ENCODE data around the gene SPINT2.

DNA sequence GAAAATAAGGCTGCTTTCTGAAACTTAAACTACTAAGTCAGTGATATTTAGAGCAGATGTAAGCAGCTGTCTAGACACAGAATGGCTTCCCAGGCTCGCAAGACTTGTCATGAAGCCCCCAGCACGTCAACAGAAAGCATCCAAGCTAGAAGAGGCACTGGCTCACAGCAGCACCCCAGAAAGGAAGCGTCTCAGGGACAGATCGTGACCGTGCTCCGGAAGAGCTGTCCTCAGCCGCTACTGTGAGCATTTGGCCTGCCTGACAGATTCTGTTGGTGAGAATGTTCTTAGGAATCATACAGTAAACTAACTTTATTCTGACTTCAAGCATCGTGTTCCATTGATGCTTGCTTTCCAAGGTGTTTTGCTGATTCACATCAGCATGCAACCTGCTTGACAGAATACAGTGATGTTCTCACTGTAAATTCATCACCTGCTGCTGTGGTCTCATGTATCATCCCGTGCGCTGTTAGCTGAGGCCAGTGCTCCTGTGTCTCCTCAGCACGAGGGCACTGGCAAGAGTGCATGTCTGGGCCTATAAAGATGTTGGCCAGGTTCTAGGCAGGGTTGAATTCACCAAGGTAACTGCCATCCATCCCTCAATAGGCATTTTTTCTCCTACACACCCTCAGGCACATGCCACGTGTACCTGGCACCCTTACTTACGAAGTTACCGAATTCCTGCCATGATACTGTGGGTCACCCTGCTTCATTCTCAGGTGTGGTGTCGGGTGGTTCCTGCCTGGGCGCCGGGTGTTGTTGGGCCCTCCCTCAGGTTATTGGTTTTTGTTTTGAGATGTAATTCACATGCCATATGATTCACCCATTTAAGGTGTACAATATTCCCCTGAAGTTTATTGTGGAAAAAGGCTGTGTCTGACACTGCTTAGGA lies 15.9 kb downstream of the SPINT2 start:
- TF ChIP-seq CTCF (IDR thresholded peaks at IDR 0.05), result no peak
- TF ChIP-seq JUNB (IDR thresholded peaks at IDR 0.05), result no peak
- no peak for TF ChIP-seq POLR2A (IDR thresholded peaks at IDR 0.05; ENCODE audit: low read length)
- TF ChIP-seq CEBPB (IDR thresholded peaks at IDR 0.05), result no peak
- no peak for TF ChIP-seq HMGXB4 (CRISPR knock-in tag; IDR thresholded peaks at IDR 0.05; ENCODE audit: borderline replicate concordance)
- no peak for TF ChIP-seq MYC (IDR thresholded peaks at IDR 0.05; ENCODE audit: borderline replicate concordance, low read length)
- TF ChIP-seq CBX8 (IDR thresholded peaks at IDR 0.05), result no peak
- no peak for TF ChIP-seq ZFP36 (IDR thresholded peaks at IDR 0.05; ENCODE audit: borderline replicate concordance, partially characterized antibody)
- TF ChIP-seq MAX (IDR thresholded peaks at IDR 0.05), result no peak
- TF ChIP-seq RFX5 (IDR thresholded peaks at IDR 0.05), result no peak
- no peak for TF ChIP-seq RAD21 (conservative IDR thresholded peaks at IDR 0.05 in 1 of 2, IDR thresholded peaks at IDR 0.05 in 1 of 2)
- TF ChIP-seq SMC3 (IDR thresholded peaks at IDR 0.05), result no peak
- no peak for TF ChIP-seq EP300 (IDR thresholded peaks at IDR 0.05)
